ENCODE data around the gene TANC1.

The TANC1 gene

GRCh38 chr2:159155791-159156190 lies 187.4 kb downstream of the TANC1 start:
- DNase-seq (no peak), ATAC-seq (ENCODE audit: insufficient read depth, low read depth) (peak; percentile 44; the same call in 1 of the 3 replicates)
- Histone ChIP-seq H3K27ac (ENCODE audit: low read length) (no peak overlapping the region), H3K9me3 (ENCODE audit: insufficient read depth, low read length, severe bottlenecking) (no peaks in the 10 kb centered on the region), H2AFZ (ENCODE audit: low read depth, low read length) (no peak overlapping the region), H4K20me1 (ENCODE audit: insufficient read depth, low read length) (no peaks in the 10 kb centered on the region), H3K4me2 (ENCODE audit: insufficient read depth, low read length) (no peak overlapping the region), H3K27me3 (ENCODE audit: insufficient read depth, low read length, poor library complexity) (no peaks in the 10 kb centered on the region), H3K9ac (ENCODE audit: low read depth, low read length) (no peak overlapping the region), H3K4me1 (ENCODE audit: insufficient read depth, low read length) (peaks cover 45% of the 10 kb centered on the region), H3K4me3 (ENCODE audit: low read depth in 1 of 2, low read length in 2 of 2) (no peak overlapping the region), H3K79me2 (ENCODE audit: insufficient read depth, low read length) (no peaks in the 10 kb centered on the region), H3K36me3 (ENCODE audit: insufficient read depth, low read length) (0 out of 2 replicates have a peak, but pooled peaks cover 7% of the 10 kb centered on the region)
- no peak for TF ChIP-seq EZH2 (IDR thresholded peaks at IDR 0.05; ENCODE audit: borderline replicate concordance, low read depth, low read length, severe bottlenecking)
- TF ChIP-seq CTCF (IDR thresholded peaks at IDR 0.05; ENCODE audit: borderline replicate concordance, extremely low read depth, low read length, poor library complexity, severe bottlenecking) = no peak

- H3K27ac ChIP-seq (ENCODE audit: low read length) = no peak overlapping the region
- H3K79me2 ChIP-seq (ENCODE audit: insufficient read depth, low read length) = no peaks in the 10 kb centered on the region
- no peaks in the 10 kb centered on the region for H4K20me1 ChIP-seq (ENCODE audit: insufficient read depth, low read length)
- H3K4me2 ChIP-seq (ENCODE audit: insufficient read depth, low read length) = no peak overlapping the region
- H3K4me3 ChIP-seq (ENCODE audit: low read depth in 1 of 2, low read length in 2 of 2) = no peak overlapping the region
- DNase-seq (no peak), ATAC-seq (ENCODE audit: insufficient read depth, low read depth) (no peak)
- TF ChIP-seq CTCF (IDR thresholded peaks at IDR 0.05; ENCODE audit: borderline replicate concordance, extremely low read depth, low read length, poor library complexity, severe bottlenecking) = no peak
- 0 out of 2 replicates have a peak, but pooled peaks cover 4% of the 10 kb centered on the region for H3K36me3 ChIP-seq (ENCODE audit: insufficient read depth, low read length)
- no peak overlapping the region for H3K9ac ChIP-seq (ENCODE audit: low read depth, low read length)
- H3K9me3 ChIP-seq (ENCODE audit: insufficient read depth, low read length, severe bottlenecking) = no peaks in the 10 kb centered on the region
- peaks cover 55% of the 10 kb centered on the region for H3K4me1 ChIP-seq (ENCODE audit: insufficient read depth, low read length)
- H2AFZ ChIP-seq (ENCODE audit: low read depth, low read length) = no peak overlapping the region
- H3K27me3 ChIP-seq (ENCODE audit: insufficient read depth, low read length, poor library complexity) = no peaks in the 10 kb centered on the region
These were observed 188.4 kb downstream of the TANC1 start for GRCh38 chr2:159156834-159157233.

GRCh38 chr2:159157361-159158209 lies 189.1 kb downstream of the TANC1 start:
- Histone ChIP-seq H3K9ac (ENCODE audit: low read depth, low read length) (no peak overlapping the region), H2AFZ (ENCODE audit: low read depth, low read length) (no peak overlapping the region), H3K4me1 (ENCODE audit: insufficient read depth, low read length) (peaks cover 63% of the 10 kb centered on the region), H3K27ac (ENCODE audit: low read length) (no peak overlapping the region), H3K4me2 (ENCODE audit: insufficient read depth, low read length) (no peak overlapping the region), H3K4me3 (ENCODE audit: low read depth in 1 of 2, low read length in 2 of 2) (no peak overlapping the region), H4K20me1 (ENCODE audit: insufficient read depth, low read length) (no peaks in the 10 kb centered on the region), H3K9me3 (ENCODE audit: insufficient read depth, low read length, severe bottlenecking) (no peaks in the 10 kb centered on the region), H3K36me3 (ENCODE audit: insufficient read depth, low read length) (0 out of 2 replicates have a peak, but pooled peaks cover 4% of the 10 kb centered on the region), H3K79me2 (ENCODE audit: insufficient read depth, low read length) (no peaks in the 10 kb centered on the region), H3K27me3 (ENCODE audit: insufficient read depth, low read length, poor library complexity) (no peaks in the 10 kb centered on the region)
- TF ChIP-seq CTCF (IDR thresholded peaks at IDR 0.05; ENCODE audit: borderline replicate concordance, extremely low read depth, low read length, poor library complexity, severe bottlenecking) (no peak), EZH2 (IDR thresholded peaks at IDR 0.05; ENCODE audit: borderline replicate concordance, low read depth, low read length, severe bottlenecking) (no peak)
- ATAC-seq (ENCODE audit: insufficient read depth, low read depth) (no peak), DNase-seq (no peak)

Measured in DND-41 (cell line).